SK-N-SH (cell line): ENCODE results near the gene ARHGAP25. TPM values are rescaled to one million over a fixed set of nuclear protein-coding genes. Genes with fewer than 3 reads are reported as not detected.

Experiments used
- CTCF ChIA-PET: fragments of 300-600, 350-600 bp; formaldehyde crosslinking; extraction: SDS; loops from one replicate; lab custom pipeline; 2021; lab: Yijun Ruan, JAX
- POLR2A ChIA-PET: fragments of 350-600 bp; sonication (Branson Sonifier 250); formaldehyde crosslinking; extraction: SDS; loops from one replicate; lab custom pipeline; 2020; ENCODE audit warnings: antibody characterized with exemption, inconsistent platforms; lab: Yijun Ruan, JAX
- DNase-seq: peaks from one replicate; pipeline ENCODE4 v3.0.0; 2012
- H2AFZ ChIP-seq: fragments of 200-600 bp; sonication (generic); 2 replicates; pipeline ENCODE4 v1.8.1; 2016; ENCODE audit warnings: antibody characterized with exemption, mild to moderate bottlenecking, low read depth
- H3F3A ChIP-seq: fragments of 200-600 bp; sonication (generic); replicated peaks from 2 replicates; pipeline ENCODE3; 2016; ENCODE audit warnings: antibody characterized with exemption, mild to moderate bottlenecking; ENCODE audit not compliant: insufficient read depth
- H3K27ac ChIP-seq, 2 experiments: fragments of 200-500 bp in 1 of 2; fragments of 200-600 bp in 1 of 2; sonication (Bioruptor generic) in 1 of 2; sonication (generic), shearing (Covaris generic) in 1 of 2; 2 replicates each; pipeline versions ENCODE4 v1.5.1 to v1.6.1; 2014 to 2016; ENCODE audit warnings: low read depth in 2 of 2, inconsistent platforms in 1 of 2, low read length in 1 of 2, mild to moderate bottlenecking in 1 of 2, mixed read lengths in 1 of 2
- H3K27me3 ChIP-seq: fragments of 200-600 bp; sonication (generic), shearing (Covaris generic); 2 replicates; pipeline ENCODE4 v1.6.1; 2016; ENCODE audit warnings: mixed run types; ENCODE audit not compliant: insufficient read depth
- H3K36me3 ChIP-seq, 2 experiments: fragments of 200-500 bp in 1 of 2; fragments of 200-600 bp in 1 of 2; sonication (Bioruptor generic) in 1 of 2; sonication (generic) in 1 of 2; replicated peaks in 1 of 2; 2 replicates each; pipeline versions ENCODE3 to v1.5.1; 2014 to 2016; ENCODE audit warnings: low read length in 1 of 2, mild to moderate bottlenecking in 1 of 2; ENCODE audit not compliant: insufficient read depth in 2 of 2, control insufficient read depth in 1 of 2
- H3K4me1 ChIP-seq, 2 experiments: fragments of 200-500 bp in 1 of 2; fragments of 200-600 bp in 1 of 2; sonication (Bioruptor generic) in 1 of 2; sonication (generic), shearing (Covaris generic) in 1 of 2; 2 replicates each; pipeline versions ENCODE4 v1.5.1 to v1.6.1; 2014 to 2016; ENCODE audit warnings: low read depth in 1 of 2, low read length in 1 of 2, mixed run types in 1 of 2; ENCODE audit not compliant: insufficient read depth in 2 of 2, control insufficient read depth in 1 of 2
- H3K4me2 ChIP-seq: fragments of 200-600 bp; sonication (generic), shearing (Covaris generic); 2 replicates; pipeline ENCODE4 v1.6.1; 2017; ENCODE audit warnings: mixed run types
- H3K4me3 ChIP-seq, 2 experiments: fragments of 200-500 bp in 1 of 2; fragments of 200-600 bp in 1 of 2; sonication (Bioruptor generic) in 1 of 2; sonication (generic), shearing (Covaris generic) in 1 of 2; 2 replicates each; pipeline versions ENCODE4 v1.5.1 to v1.8.1; 2014 to 2016; ENCODE audit warnings: low read depth in 2 of 2, inconsistent platforms in 1 of 2, low read length in 1 of 2, mild to moderate bottlenecking in 1 of 2, mixed read lengths in 1 of 2, moderate library complexity in 1 of 2
- H3K79me2 ChIP-seq: fragments of 200-600 bp; sonication (generic); 2 replicates; pipeline ENCODE4 v1.8.1; 2017; ENCODE audit warnings: mild to moderate bottlenecking; ENCODE audit not compliant: insufficient read depth
- H3K9ac ChIP-seq: fragments of 200-600 bp; sonication (generic); 2 replicates; pipeline ENCODE4 v1.6.1; 2017; ENCODE audit warnings: mixed run types
- H3K9me2 ChIP-seq: fragments of 200-600 bp; sonication (generic); 2 replicates; pipeline ENCODE4 v1.6.1; 2017; ENCODE audit warnings: mixed run types
- H3K9me3 ChIP-seq: fragments of 200-600 bp; sonication (generic); 2 replicates; pipeline ENCODE4 v1.6.1; 2017; ENCODE audit warnings: mixed run types, mild to moderate bottlenecking, moderate library complexity
- H4K20me1 ChIP-seq: fragments of 200-600 bp; sonication (generic); 2 replicates; pipeline ENCODE4 v1.6.1; 2017; ENCODE audit warnings: mild to moderate bottlenecking, mixed run types; ENCODE audit not compliant: insufficient read depth
- CHD2 ChIP-seq: fragments of 150-350 bp; IDR thresholded peaks from 2 replicates; pipeline ENCODE4 v1.6.1; 2018; ENCODE audit warnings: low read length; ENCODE audit not compliant: partially characterized antibody
- EZH2phosphoT487 ChIP-seq: fragments of 200-600 bp; sonication (generic); IDR thresholded peaks from 2 replicates; pipeline ENCODE4 v1.6.1; 2017; ENCODE audit warnings: low read depth, mixed run types, mild to moderate bottlenecking, antibody characterized with exemption, moderate library complexity, borderline replicate concordance
- GABPA ChIP-seq: IDR thresholded peaks from 2 replicates; pipeline ENCODE4 v1.4.0; 2012; ENCODE audit warnings: low read depth, mild to moderate bottlenecking
- JUND ChIP-seq: IDR thresholded peaks from 2 replicates; pipeline ENCODE4 v1.4.0; 2012
- NRF1 ChIP-seq: IDR thresholded peaks from 2 replicates; pipeline ENCODE4 v1.6.1; 2012; ENCODE audit warnings: low read depth, mild to moderate bottlenecking, low read length
- POLR2AphosphoS5 ChIP-seq: IDR thresholded peaks from 2 replicates; pipeline ENCODE4 v1.6.1; 2012; ENCODE audit warnings: low read depth, low read length
- RAD21 ChIP-seq: IDR thresholded peaks from 2 replicates; pipeline ENCODE4 v1.6.1; 2012; ENCODE audit warnings: mild to moderate bottlenecking, low read length
- RFX5 ChIP-seq: IDR thresholded peaks from 2 replicates; pipeline ENCODE4 v1.6.1; 2012; ENCODE audit warnings: mild to moderate bottlenecking, improper control_type of control experiment, low read length
- RXRA ChIP-seq: IDR thresholded peaks from 2 replicates; pipeline ENCODE4 v1.4.0; 2012; ENCODE audit warnings: low read depth, mild to moderate bottlenecking, borderline replicate concordance
- SMC3 ChIP-seq: IDR thresholded peaks from 2 replicates; pipeline ENCODE4 v1.6.1; 2012; ENCODE audit warnings: low read depth, low read length, improper control_type of control experiment
- TAF1 ChIP-seq: IDR thresholded peaks from 2 replicates; pipeline ENCODE4 v1.6.1; 2012; ENCODE audit warnings: low read depth, mild to moderate bottlenecking, low read length, moderate library complexity, borderline replicate concordance
- TCF12 ChIP-seq: IDR thresholded peaks from 2 replicates; pipeline ENCODE4 v1.4.0; 2012
- TEAD4 ChIP-seq: IDR thresholded peaks from 2 replicates; pipeline ENCODE4 v1.4.0; 2012; ENCODE audit warnings: mild to moderate bottlenecking, borderline replicate concordance; ENCODE audit not compliant: insufficient read depth
- WGBS: methylation state at CpG from one replicate; pipeline ENCODE4 v1.1.6; 2017; ENCODE audit warnings: low lambda C conversion rate; 5-methylcytosine and 5-hydroxymethylcytosine counted together
- polyA plus RNA-seq, 3 experiments: library from polyadenylated mRNA; depleted of rRNA; stranded (reverse); fragments of >200 nt; gene quantifications; 2 replicates each; pipeline ENCODE4 v1.2.3, GENCODE V29; 2012
- TF ChIP-seq, protein P1 (sequence below): fragments of 200-600 bp; sonication (generic); IDR thresholded peaks from 2 replicates; pipeline ENCODE4 v1.6.1; 2017; ENCODE audit warnings: antibody characterized with exemption, mild to moderate bottlenecking, moderate library complexity
- TF ChIP-seq, protein P2 (sequence below): IDR thresholded peaks from 2 replicates; pipeline ENCODE4 v1.4.0; 2012; ENCODE audit warnings: low read depth, borderline replicate concordance
- TF ChIP-seq, protein P3 (sequence below): IDR thresholded peaks from 2 replicates; pipeline ENCODE4 v1.4.0; 2012; ENCODE audit warnings: low read depth
- TF ChIP-seq, protein P4 (sequence below): fragments of 150-350 bp; IDR thresholded peaks from 2 replicates; pipeline ENCODE4 v1.6.1; 2017; ENCODE audit warnings: antibody characterized with exemption, low read length, low read depth, borderline replicate concordance
- TF ChIP-seq, protein P5 (sequence below): IDR thresholded peaks from 2 replicates; pipeline ENCODE4 v1.6.1; 2012; ENCODE audit warnings: mild to moderate bottlenecking, low read depth, low read length, moderate library complexity

ARHGAP25 gene
- polyA plus RNA-seq, 1 of the 3 experiments (the other 2 are of a cell fraction): not detected

DNA sequence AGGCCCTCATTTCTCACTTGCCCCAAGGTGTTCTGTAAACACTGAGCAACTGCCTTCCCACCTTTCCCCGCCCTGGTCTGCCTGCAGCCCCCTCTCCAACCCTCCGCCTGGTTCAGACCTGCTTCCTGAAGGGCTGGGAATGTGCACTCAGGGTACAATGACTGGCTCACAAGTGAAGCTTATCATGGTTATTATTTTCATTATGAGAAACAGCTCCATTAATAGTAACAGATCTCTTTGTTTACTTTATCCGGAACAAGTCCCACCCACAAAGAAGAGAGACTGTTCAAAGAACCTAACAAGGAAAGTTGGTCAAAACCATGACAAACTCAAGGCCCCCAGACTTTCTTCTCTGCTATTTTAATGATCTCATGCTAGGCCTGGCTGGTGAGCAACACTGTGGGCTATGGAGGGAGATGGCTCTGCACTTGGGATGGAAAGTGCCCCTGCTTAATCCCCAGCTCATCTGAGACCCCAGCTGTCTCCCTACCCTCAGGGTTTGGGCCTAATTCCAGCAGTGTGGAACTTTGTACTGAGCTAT lies 36.7 kb downstream of the ARHGAP25 start:
- no peaks in the 10 kb centered on the region for H3K79me2 ChIP-seq
- H3K27ac ChIP-seq: no peak overlapping the region
- H3F3A ChIP-seq: no peaks in the 10 kb centered on the region
- no peak for TF ChIP-seq RXRA
- TF ChIP-seq POLR2AphosphoS5: no peak
- TF ChIP-seq TCF12: no peak
- CTCF ChIA-PET: interaction anchor here (1.0 to 2.6 kb wide), 3 partner anchors 9 to 308 kb away, joined by 3 to 12 read pairs (median 3); no protein-coding TSS in a partner anchor
- H3K4me1 ChIP-seq: peaks cover 0 to 4% of the 10 kb centered on the region in 2 experiments; a peak in 1 of 4 replicates
- H3K27me3 ChIP-seq: no peaks in the 10 kb centered on the region
- H3K9ac ChIP-seq: no peak overlapping the region
- no peak overlapping the region for H3K4me2 ChIP-seq
- H3K4me3 ChIP-seq: no peak overlapping the region
- 90% methylated on average over 3 of the region's 3 CpGs for WGBS
- no peaks in the 10 kb centered on the region for H3K9me2 ChIP-seq
- H3K9me3 ChIP-seq: no peaks in the 10 kb centered on the region
- H4K20me1 ChIP-seq: no peaks in the 10 kb centered on the region
- H3K36me3 ChIP-seq: no peaks in the 10 kb centered on the region
- POLR2A ChIA-PET: no interaction called here
- H2AFZ ChIP-seq: no peak overlapping the region
- DNase-seq: no peak

DNA sequence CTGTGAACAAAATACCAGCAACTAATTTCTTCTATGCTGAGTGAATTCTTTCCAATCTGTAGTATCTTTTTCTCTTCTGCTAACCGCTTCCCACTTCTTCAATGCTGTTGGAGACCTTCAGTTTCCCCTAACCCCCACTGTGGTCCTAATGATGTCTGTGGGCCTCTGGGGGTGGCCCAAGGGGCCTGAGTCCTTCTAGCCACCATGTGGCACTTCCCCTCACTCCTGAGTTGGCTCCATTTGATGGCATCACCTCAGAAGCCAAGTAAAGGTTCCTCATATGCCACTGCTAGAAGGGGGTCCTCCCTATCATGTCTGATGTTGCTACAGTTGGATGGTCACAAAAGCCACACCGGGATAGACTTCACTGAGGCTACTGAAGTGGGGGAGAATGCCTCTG lies 37.5 kb downstream of the ARHGAP25 start:
- CTCF ChIA-PET: interaction anchor here (1.0 to 2.6 kb wide), 4 partner anchors 8 to 309 kb away, joined by 3 to 12 read pairs (median 5); no protein-coding TSS in a partner anchor
- 50% methylated on average over 2 of the region's 2 CpGs for WGBS

More for the DNA sequence above, 37.5 kb downstream of the ARHGAP25 start:
- TF ChIP-seq TCF12: no peak
- TF ChIP-seq RAD21: no peak
- TF ChIP-seq JUND: no peak
- TF ChIP-seq, protein P1, sequence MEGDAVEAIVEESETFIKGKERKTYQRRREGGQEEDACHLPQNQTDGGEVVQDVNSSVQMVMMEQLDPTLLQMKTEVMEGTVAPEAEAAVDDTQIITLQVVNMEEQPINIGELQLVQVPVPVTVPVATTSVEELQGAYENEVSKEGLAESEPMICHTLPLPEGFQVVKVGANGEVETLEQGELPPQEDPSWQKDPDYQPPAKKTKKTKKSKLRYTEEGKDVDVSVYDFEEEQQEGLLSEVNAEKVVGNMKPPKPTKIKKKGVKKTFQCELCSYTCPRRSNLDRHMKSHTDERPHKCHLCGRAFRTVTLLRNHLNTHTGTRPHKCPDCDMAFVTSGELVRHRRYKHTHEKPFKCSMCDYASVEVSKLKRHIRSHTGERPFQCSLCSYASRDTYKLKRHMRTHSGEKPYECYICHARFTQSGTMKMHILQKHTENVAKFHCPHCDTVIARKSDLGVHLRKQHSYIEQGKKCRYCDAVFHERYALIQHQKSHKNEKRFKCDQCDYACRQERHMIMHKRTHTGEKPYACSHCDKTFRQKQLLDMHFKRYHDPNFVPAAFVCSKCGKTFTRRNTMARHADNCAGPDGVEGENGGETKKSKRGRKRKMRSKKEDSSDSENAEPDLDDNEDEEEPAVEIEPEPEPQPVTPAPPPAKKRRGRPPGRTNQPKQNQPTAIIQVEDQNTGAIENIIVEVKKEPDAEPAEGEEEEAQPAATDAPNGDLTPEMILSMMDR: no peak
- TF ChIP-seq, protein P2, sequence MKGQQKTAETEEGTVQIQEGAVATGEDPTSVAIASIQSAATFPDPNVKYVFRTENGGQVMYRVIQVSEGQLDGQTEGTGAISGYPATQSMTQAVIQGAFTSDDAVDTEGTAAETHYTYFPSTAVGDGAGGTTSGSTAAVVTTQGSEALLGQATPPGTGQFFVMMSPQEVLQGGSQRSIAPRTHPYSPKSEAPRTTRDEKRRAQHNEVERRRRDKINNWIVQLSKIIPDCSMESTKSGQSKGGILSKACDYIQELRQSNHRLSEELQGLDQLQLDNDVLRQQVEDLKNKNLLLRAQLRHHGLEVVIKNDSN: no peak
- no peak for TF ChIP-seq TAF1
- TF ChIP-seq NRF1: no peak
- TF ChIP-seq RFX5: no peak
- TF ChIP-seq, protein P3, sequence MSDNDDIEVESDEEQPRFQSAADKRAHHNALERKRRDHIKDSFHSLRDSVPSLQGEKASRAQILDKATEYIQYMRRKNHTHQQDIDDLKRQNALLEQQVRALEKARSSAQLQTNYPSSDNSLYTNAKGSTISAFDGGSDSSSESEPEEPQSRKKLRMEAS: no peak
- TF ChIP-seq GABPA: no peak
- TF ChIP-seq POLR2AphosphoS5: no peak
- no peak for TF ChIP-seq EZH2phosphoT487
- TF ChIP-seq SMC3: no peak
- TF ChIP-seq, protein P4, sequence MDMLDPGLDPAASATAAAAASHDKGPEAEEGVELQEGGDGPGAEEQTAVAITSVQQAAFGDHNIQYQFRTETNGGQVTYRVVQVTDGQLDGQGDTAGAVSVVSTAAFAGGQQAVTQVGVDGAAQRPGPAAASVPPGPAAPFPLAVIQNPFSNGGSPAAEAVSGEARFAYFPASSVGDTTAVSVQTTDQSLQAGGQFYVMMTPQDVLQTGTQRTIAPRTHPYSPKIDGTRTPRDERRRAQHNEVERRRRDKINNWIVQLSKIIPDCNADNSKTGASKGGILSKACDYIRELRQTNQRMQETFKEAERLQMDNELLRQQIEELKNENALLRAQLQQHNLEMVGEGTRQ: no peak
- TF ChIP-seq CHD2: no peak
- no peak for TF ChIP-seq TEAD4
- TF ChIP-seq, protein P5, sequence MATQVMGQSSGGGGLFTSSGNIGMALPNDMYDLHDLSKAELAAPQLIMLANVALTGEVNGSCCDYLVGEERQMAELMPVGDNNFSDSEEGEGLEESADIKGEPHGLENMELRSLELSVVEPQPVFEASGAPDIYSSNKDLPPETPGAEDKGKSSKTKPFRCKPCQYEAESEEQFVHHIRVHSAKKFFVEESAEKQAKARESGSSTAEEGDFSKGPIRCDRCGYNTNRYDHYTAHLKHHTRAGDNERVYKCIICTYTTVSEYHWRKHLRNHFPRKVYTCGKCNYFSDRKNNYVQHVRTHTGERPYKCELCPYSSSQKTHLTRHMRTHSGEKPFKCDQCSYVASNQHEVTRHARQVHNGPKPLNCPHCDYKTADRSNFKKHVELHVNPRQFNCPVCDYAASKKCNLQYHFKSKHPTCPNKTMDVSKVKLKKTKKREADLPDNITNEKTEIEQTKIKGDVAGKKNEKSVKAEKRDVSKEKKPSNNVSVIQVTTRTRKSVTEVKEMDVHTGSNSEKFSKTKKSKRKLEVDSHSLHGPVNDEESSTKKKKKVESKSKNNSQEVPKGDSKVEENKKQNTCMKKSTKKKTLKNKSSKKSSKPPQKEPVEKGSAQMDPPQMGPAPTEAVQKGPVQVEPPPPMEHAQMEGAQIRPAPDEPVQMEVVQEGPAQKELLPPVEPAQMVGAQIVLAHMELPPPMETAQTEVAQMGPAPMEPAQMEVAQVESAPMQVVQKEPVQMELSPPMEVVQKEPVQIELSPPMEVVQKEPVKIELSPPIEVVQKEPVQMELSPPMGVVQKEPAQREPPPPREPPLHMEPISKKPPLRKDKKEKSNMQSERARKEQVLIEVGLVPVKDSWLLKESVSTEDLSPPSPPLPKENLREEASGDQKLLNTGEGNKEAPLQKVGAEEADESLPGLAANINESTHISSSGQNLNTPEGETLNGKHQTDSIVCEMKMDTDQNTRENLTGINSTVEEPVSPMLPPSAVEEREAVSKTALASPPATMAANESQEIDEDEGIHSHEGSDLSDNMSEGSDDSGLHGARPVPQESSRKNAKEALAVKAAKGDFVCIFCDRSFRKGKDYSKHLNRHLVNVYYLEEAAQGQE: no peak
- Histone ChIP-seq H3K27ac (no peak overlapping the region), H3K4me1 (peaks cover 0 to 4% of the 10 kb centered on the region in 2 experiments; a peak in 1 of 4 replicates), H3F3A (no peaks in the 10 kb centered on the region), H3K4me2 (no peak overlapping the region), H3K36me3 (no peaks in the 10 kb centered on the region), H3K79me2 (no peaks in the 10 kb centered on the region), H3K27me3 (no peaks in the 10 kb centered on the region), H4K20me1 (no peaks in the 10 kb centered on the region), H3K9me2 (no peaks in the 10 kb centered on the region), H3K4me3 (no peak overlapping the region), H3K9me3 (no peaks in the 10 kb centered on the region), H3K9ac (no peak overlapping the region), H2AFZ (no peak overlapping the region)
- no peak for DNase-seq
- POLR2A ChIA-PET: no interaction called here
